Measurements from ENCODE around the gene DOCK3. TPM values are rescaled to one million over a fixed set of nuclear protein-coding genes. Genes with fewer than 3 reads are reported as not detected.
"Not testable (repeated sequence)": the region's sequence is repeated elsewhere in the genome, so short reads cannot be mapped to it uniquely, and the experiment has no call there.

The DOCK3 gene
- total RNA-seq, 1 experiment from 2014 or later: 0.14 TPM

DNA sequence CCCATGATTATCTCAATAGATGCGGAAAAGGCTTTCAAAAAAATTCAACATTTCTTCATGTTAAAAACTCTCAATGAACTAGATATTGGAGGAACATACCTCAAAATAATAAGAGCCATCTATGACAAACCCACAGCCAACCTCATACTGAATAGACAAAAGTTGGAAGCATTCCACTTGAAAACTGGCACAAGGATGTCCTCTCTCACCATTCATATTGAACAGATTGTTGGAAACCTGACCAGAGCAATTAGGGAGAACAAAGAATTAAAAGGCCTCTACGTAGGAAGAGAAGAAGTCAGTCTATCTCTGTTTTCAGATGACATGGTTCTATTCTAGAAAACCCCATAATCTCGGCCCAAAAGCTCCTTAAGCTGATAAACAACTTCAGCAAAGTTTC lies 435.9 kb downstream of the DOCK3 start:
- CTCF ChIA-PET: interaction anchor here (0.5 to 1.3 kb wide), 5 partner anchors 12 to 496 kb away, joined by 3 to 7 read pairs (median 6); no protein-coding TSS in a partner anchor

DNA sequence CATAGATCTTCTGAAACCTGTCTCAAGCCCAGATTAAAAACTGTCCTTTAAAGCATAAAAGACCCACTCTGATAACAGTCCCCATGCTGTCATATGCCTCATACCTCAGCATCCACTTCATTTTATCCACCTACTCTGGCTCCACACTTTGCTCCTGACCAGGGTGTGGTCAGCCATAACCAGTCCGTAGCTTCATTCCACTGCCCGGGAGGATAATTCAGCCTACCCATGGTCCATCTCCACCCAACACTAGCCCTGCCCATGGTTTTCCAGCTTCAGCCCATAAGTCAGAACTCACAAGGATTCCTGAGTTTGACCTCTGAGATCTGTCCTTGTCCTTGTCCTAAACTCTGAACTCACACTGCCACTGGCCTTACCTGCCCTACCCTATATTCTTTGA lies 448.2 kb downstream of the DOCK3 start:
- Mint-ChIP-seq H3K4me3 (ENCODE audit: unreplicated experiment) (no peak overlapping the region), H3K4me1 (ENCODE audit: insufficient read depth, unreplicated experiment) (no peaks in the 10 kb centered on the region), H3K27ac (ENCODE audit: low read depth, unreplicated experiment) (no peak overlapping the region), H3K36me3 (ENCODE audit: insufficient read depth, unreplicated experiment) (no peaks in the 10 kb centered on the region), H3K27me3 (ENCODE audit: insufficient read depth, unreplicated experiment) (no peaks in the 10 kb centered on the region), H3K9me3 (ENCODE audit: unreplicated experiment) (peaks cover 11% of the 10 kb centered on the region)
- no TSS peak for BruUV-seq (replicated peaks)
- ChIA-PET POLR2A (no interaction called here), CTCF (interaction anchor here (1.1 kb wide), 1 partner anchor 23 kb away, joined by 4 read pairs; no protein-coding TSS in a partner anchor)
- intact Hi-C loops (cut with micrococcal nuclease): no loop called here
- TF ChIP-seq, protein P1, sequence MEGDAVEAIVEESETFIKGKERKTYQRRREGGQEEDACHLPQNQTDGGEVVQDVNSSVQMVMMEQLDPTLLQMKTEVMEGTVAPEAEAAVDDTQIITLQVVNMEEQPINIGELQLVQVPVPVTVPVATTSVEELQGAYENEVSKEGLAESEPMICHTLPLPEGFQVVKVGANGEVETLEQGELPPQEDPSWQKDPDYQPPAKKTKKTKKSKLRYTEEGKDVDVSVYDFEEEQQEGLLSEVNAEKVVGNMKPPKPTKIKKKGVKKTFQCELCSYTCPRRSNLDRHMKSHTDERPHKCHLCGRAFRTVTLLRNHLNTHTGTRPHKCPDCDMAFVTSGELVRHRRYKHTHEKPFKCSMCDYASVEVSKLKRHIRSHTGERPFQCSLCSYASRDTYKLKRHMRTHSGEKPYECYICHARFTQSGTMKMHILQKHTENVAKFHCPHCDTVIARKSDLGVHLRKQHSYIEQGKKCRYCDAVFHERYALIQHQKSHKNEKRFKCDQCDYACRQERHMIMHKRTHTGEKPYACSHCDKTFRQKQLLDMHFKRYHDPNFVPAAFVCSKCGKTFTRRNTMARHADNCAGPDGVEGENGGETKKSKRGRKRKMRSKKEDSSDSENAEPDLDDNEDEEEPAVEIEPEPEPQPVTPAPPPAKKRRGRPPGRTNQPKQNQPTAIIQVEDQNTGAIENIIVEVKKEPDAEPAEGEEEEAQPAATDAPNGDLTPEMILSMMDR (IDR thresholded peaks at IDR 0.05; ENCODE audit: unreplicated experiment): no peak
- no peak for DNase-seq (ENCODE audit: unreplicated experiment)

More for the DNA sequence above, 435.9 kb downstream of the DOCK3 start:
- H3K4me1 Mint-ChIP-seq (ENCODE audit: insufficient read depth, unreplicated experiment): no peaks in the 10 kb centered on the region
- H3K27me3 Mint-ChIP-seq (ENCODE audit: insufficient read depth, unreplicated experiment): no peaks in the 10 kb centered on the region
- no TSS peak for BruUV-seq (replicated peaks)
- H3K36me3 Mint-ChIP-seq (ENCODE audit: insufficient read depth, unreplicated experiment): no peaks in the 10 kb centered on the region
- POLR2A ChIA-PET: interaction anchor here (0.8 kb wide), 1 partner anchor 44 kb away, joined by 3 read pairs; no protein-coding TSS in a partner anchor
- peaks cover 26% of the 10 kb centered on the region for H3K9me3 Mint-ChIP-seq (ENCODE audit: unreplicated experiment)
- TF ChIP-seq, protein P1 (IDR thresholded peaks at IDR 0.05; ENCODE audit: unreplicated experiment): no peak
- no peak overlapping the region for H3K4me3 Mint-ChIP-seq (ENCODE audit: unreplicated experiment)
- no peak overlapping the region for H3K27ac Mint-ChIP-seq (ENCODE audit: low read depth, unreplicated experiment)
- DNase-seq (ENCODE audit: unreplicated experiment): no peak
- intact Hi-C loops (cut with micrococcal nuclease): no loop called here

DNA sequence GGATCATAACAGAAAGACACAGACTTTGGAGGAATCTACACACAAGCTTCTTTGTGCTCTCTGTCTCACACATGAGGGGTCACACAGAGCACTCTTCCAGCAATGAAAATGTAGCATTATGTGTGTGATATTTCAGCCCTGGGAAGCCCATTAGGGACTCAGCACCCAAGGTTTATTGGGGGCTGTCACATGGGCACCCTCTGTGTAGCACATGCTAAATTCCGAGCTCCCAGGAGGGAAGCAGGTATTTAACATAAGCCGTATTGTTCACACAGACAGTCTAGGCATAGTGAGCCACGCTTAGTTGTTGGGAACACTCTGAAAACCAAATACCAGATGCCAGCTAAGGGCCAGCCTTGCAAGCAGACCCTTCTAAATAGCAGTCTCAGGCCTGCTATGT lies 448.8 kb downstream of the DOCK3 start:
- DNase-seq (ENCODE audit: unreplicated experiment): no peak
- Mint-ChIP-seq H3K27me3 (ENCODE audit: insufficient read depth, unreplicated experiment) (no peaks in the 10 kb centered on the region), H3K4me3 (ENCODE audit: unreplicated experiment) (no peak overlapping the region), H3K36me3 (ENCODE audit: insufficient read depth, unreplicated experiment) (no peaks in the 10 kb centered on the region), H3K4me1 (ENCODE audit: insufficient read depth, unreplicated experiment) (no peaks in the 10 kb centered on the region), H3K9me3 (ENCODE audit: unreplicated experiment) (peaks cover 8% of the 10 kb centered on the region), H3K27ac (ENCODE audit: low read depth, unreplicated experiment) (no peak overlapping the region)
- CTCF ChIA-PET: interaction anchor here (1.1 kb wide), 1 partner anchor 23 kb away, joined by 4 read pairs; no protein-coding TSS in a partner anchor
- TF ChIP-seq, protein P1 (IDR thresholded peaks at IDR 0.05; ENCODE audit: unreplicated experiment): no peak
- POLR2A ChIA-PET: no interaction called here
- intact Hi-C loops (cut with micrococcal nuclease): no loop called here
- BruUV-seq (replicated peaks): no TSS peak

DNA sequence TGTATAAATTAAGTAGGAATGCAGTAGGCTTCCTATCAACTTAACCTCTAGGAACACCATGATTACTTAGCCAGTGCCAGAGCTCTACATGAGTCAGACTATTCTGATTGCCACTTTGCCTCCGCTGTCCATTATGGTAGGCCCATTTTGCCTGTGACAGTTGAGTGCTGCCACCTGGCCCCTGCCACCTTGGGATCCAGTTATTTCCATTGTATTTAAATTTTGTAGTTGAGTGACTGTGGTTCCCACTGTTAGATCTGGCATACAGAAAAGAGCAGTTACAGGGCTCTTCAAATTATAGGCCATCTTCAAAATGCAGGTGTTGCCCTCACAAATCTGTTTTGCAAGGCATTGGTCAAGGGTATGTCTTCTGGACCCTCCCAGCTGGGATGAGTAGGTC lies 456.9 kb downstream of the DOCK3 start:
- H3K27ac Mint-ChIP-seq (ENCODE audit: low read depth, unreplicated experiment); CTCF ChIA-PET; H3K36me3 Mint-ChIP-seq (ENCODE audit: insufficient read depth, unreplicated experiment); H3K4me3 Mint-ChIP-seq (ENCODE audit: unreplicated experiment); H3K9me3 Mint-ChIP-seq (ENCODE audit: unreplicated experiment); POLR2A ChIA-PET; intact Hi-C loops (cut with micrococcal nuclease); H3K4me1 Mint-ChIP-seq (ENCODE audit: insufficient read depth, unreplicated experiment); H3K27me3 Mint-ChIP-seq (ENCODE audit: insufficient read depth, unreplicated experiment); BruUV-seq (replicated peaks); DNase-seq (ENCODE audit: unreplicated experiment): not testable (repeated sequence)

DNA sequence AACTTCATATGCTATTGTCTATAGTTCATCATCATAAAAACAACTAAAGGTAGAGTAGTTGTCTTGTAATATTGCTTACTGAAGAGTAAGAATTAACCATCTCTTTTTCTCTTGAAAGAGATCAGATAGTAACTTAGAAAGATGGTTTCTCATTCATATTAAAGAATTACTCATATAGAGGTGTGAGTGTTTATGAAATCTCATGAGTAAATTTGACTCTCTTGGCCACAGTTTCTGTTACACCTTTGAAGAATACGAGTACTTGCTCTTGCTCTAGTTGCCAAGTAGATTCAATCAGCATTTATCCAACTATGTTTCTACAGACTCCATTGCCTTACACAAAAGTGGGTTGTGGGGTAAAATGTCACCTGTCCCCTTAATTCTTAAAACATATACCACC lies 463.0 kb downstream of the DOCK3 start:
- DNase-seq (ENCODE audit: unreplicated experiment): no peak
- Mint-ChIP-seq H3K27me3 (ENCODE audit: insufficient read depth, unreplicated experiment) (no peaks in the 10 kb centered on the region), H3K9me3 (ENCODE audit: unreplicated experiment) (no peaks in the 10 kb centered on the region), H3K27ac (ENCODE audit: low read depth, unreplicated experiment) (no peak overlapping the region), H3K4me1 (ENCODE audit: insufficient read depth, unreplicated experiment) (no peaks in the 10 kb centered on the region), H3K36me3 (ENCODE audit: insufficient read depth, unreplicated experiment) (no peaks in the 10 kb centered on the region), H3K4me3 (ENCODE audit: unreplicated experiment) (no peak overlapping the region)
- BruUV-seq (replicated peaks): no TSS peak
- intact Hi-C loops (cut with micrococcal nuclease): no loop called here
- TF ChIP-seq, protein P1 (IDR thresholded peaks at IDR 0.05; ENCODE audit: unreplicated experiment): no peak
- POLR2A ChIA-PET: no interaction called here
- CTCF ChIA-PET: no interaction called here
